Measurements from ENCODE around the gene DYNLRB1.
A peak's percentile ranks its signal among the peaks of the same experiment; 100 is the strongest.
"Not testable (repeated sequence)": the region's sequence is repeated elsewhere in the genome, so short reads cannot be mapped to it uniquely, and the experiment has no call there.

Gene DYNLRB1

DNA sequence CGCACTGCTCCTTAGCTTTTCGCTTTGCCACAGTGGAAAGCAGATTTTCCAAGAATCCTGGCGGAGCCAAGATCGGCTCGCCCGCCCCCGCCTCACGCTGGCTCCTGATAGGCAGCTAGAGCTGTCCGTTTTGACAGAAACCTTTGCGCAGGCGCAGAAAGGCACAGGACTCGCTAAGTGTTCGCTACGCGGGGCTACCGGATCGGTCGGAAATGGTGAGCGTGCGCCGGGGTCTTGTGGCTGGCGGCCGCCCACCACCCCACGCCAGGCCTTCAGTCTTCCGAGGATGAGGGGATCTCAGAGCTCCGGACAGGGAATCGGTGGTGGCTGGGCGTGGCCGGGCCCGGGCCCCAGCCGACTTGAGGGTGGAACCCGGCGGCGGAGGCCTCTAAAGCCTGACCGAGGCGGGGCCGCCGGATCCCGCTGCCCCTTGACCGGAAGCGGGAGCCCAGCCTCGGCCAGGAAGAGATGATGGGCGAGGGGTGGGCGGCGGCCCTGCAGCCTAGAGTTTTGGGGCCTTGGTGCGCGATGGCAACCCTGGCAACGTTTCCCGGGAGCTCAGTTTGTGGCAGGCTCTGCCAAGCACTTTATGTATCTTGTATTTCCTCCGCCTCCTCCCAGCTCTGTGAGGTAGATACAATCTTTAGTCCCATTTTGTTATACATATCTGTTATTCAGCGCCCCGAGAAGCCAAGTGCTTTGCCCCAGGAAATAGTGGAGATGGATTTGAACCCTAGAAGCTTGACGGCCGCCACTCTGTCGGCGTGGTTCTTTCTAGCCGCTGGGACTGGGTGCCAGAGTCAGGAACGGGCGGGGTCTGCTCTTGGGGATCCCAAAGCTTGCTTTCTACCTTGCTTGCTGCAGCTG, at the start of gene DYNLRB1:
Gene DYNLRB1 (plus strand): TSS at position 176 of the 867 bp plus-strand sequence. CDS start 37 bp downstream, at position 213.
- peak; percentile 96 for DNase-seq (ENCODE audit: low spot score)

DNA sequence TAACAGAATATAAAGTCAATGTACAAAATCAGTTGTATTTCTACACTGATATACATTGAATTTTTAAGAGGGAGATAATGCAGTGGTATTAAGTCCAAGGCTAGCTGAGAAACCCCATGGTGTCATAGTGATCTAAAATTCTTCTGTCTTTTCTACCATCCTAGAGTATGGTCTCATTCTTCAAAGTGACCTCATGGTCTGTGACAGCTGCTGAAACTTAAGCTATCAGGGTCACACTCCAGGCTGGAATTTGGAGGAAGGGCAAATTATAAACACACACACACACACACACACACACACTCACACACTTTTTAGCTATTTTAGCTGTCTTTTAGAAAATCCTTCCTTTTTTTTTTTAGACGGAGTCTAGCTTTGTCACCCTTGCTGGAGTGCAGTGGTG, 47.3 kb upstream of the DYNLRB1 start:
- DNase-seq (ENCODE audit: low spot score) = no peak

DNA sequence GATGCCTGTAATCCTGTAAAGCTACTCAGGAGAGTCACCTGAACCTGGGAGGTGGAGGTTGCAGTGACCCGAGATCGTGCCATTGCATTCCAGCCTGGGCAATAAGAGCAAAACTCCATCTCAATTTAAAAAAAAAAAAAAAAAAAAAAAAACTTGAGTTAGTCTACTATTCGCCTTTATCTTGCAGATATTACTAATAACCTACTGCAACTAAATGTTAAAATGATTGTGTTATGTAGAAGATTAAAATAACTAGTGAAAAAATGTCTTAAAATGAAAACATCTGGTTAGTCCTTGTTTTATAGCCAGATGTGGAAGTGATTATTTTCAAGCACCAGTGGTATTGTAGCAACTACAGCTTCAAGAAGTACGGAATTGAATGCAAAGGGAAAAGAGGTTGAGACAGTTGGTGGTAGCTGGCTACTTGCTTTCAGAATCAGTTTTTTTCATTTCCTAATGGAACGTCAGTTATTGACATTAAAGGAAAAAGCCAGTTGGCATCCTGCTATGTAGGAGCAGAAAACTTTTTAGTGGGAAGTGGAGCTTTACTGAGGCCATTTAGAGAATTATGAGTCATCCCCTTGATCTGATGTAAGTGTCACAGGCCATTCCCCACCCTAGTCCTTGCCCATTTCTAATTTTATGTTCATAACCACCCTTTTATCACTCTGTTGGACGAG, 43.8 kb upstream of the DYNLRB1 start:
- no peak for DNase-seq (ENCODE audit: low spot score)

DNA sequence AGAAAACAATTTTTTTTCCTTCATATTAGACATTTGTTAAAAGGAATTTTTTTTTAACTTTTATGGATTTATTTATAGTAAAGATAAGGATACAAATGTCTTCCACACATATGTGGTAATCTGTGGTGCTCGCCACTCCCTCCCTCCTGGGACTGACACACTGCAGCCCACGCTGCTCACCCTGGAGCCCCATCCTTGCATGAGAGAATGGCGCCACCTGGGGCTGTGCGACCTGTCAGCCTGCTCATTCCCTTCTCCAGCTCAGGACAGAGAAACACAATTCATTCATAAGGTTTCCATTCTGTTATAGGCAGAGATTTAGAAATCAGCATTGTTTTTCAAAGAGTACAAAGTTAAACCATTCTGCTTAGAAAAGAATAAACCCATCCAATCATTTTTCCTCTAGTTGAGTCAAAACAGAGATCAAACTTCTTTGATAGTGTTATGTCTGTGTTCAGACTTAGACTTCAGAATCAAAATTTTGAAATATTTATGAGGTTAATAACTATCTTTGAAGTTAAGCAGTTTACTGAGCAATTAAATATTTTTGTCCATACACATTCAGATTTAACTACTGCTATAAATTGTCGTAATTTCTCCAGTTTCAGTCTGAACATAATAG, 42.8 kb upstream of the DYNLRB1 start:
- DNase-seq (ENCODE audit: low spot score) = peak; percentile 50

DNA sequence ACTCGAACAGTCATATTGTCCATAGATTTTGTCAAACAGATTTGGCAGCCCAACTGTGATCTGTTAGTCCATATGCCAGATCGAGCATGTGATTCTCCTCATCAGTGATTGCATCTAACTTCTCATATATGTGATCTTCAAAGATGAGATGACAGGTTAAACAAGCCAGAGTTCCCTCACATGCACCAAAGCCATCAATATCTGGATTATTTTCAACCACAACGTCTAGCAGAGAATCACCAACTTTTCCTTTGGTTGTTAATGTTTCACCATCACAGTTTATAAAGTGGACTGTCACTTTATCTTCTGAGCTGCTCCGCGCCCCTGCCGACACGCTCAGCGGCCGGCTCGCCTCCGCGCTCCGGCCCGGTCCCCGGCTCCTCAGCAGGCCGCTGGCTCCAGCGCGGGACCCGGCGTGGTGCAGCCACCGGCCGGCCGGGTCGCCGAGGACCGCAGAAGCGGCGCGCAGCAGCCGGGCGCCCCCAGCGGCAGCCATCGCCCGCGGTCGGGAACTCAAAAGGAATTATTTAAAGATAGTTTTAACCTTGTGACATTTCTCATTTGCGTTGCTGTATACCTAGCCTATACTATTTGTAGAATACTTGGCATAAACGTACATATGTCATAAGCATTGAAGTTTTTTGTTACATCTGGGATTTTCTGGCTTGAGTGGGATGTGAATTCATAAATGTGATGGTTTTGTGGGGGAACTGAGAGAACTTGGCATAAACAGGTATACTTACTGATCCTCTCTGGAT, 40.1 kb upstream of the DYNLRB1 start:
- peak; percentile 67 for DNase-seq (ENCODE audit: low spot score)

DNA sequence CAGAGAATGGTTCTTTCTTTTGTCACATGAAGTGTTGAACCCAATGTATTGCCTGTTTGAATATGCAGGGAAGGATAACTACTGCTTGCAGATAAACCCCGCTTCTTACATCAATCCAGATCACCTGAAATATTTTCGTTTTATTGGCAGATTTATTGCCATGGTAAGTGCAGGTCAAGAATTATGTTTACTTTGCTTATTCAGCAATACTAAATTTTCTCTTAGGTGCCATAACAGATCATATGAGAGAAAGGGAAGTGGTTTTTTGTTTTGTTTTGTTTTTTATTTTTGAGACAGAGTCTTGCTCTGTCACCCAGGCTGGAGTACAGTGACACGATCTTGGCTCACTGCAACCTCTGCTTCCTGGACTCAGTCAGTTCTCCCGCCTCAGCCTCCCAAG, 36.6 kb upstream of the DYNLRB1 start:
- DNase-seq (ENCODE audit: low spot score) = no peak

DNA sequence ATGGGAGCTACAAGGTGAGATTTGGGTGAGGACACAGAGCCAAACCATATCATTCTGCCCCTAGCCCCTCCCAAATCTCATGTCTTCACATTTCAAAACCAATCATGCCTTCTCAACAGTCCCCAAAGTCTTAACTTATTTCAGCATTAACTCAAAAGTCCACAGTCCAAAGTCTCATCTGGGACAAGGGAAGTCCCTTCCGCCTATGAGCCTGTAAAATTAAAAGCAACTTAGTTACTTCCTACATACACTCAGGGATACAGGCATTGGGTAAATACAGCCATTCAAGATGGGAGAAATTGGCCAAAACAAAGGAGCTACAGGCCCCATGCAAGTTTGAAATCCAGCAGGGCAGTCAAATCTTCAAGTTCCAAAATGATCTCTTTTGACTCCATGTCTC, 34.1 kb upstream of the DYNLRB1 start:
- DNase-seq (ENCODE audit: low spot score) = not testable (repeated sequence)

DNA sequence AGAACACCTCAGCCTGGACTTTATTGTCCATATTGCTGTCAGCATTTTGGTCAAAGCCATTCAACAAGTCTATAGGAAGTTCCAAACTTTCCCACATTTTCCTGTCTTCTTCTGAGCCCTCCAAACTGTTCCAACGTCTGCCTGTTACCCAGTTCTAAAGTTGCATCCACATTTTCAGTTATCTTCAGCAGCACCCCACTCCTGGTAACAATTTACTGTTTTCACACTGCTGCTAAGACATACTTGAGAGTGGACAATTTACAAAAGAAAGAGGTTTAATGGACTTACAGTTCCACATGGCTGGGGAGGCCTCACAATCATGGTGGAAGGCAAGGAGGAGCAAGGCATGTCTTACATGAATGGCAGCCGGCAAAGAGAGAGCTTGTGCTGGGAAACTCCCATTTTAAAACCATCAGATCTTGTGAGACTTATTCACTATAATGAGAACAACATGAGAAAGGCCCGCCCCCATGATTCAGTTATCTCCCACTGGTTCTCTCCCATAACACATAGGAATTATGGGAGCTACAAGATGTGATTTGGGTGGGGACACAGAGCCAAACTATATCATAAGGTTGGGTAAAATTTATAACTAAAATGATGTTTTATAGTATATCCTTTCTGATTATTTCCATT, 32.5 kb upstream of the DYNLRB1 start:
- DNase-seq (ENCODE audit: low spot score) = not testable (repeated sequence)

DNA sequence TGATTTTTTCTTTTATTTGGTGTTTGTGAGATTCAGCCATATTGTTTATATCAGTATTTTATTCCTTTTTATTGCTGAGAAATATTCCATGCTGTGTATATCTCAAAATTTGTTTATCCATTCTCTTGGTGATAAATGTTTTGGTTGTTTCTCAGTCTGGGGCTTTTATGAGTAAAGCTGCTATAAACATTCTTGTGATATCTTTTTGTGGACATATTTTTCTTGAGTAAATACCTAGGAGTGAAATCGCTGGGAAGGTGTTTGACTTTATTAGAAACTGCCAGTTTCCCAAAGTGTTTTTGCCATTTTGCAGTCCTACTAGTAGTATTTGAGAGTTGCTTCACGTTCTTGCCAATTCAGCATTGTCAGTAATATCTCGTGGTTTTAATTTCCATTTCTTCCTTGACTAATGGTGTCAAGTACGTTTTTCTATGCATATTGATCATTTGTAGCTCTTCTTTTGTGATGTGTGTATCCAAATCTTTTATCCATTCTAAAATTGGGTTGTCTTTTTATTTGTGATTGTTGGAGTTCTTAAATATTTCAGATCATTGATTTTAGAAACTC, 31.1 kb upstream of the DYNLRB1 start:
- no peak for DNase-seq (ENCODE audit: low spot score)

DNA sequence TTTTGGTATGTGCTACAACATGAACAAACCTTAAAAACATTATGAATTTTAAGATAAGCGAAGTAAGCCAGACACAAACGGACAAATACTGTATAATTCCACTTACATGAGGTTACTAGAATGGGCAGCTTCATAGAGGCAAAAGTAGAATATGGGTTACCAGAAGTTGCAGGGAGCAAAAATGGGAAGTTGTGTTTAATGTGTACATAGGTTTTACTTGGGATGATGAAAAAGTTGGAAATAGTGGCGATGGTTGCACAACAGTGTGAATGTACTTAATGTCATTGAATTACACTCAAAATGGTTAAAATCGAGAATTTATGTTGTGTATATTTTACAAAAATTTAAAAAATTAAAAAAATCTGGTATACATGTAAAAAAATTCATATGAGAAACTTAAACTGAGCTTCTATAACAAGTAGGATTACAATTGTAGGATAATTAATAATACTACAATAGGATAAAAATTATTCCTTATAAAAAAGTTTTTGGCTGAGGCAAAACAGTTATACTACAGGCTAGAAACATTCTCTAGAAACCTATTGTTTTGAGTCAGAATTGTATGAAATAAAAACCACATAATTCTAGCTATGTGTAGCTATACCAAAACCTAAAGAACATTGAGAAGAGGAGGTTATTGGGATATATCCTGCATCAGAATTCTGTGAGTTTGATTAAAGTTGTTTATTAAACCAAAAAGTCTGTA, 24.8 kb upstream of the DYNLRB1 start:
- DNase-seq (ENCODE audit: low spot score) = no peak

DNA sequence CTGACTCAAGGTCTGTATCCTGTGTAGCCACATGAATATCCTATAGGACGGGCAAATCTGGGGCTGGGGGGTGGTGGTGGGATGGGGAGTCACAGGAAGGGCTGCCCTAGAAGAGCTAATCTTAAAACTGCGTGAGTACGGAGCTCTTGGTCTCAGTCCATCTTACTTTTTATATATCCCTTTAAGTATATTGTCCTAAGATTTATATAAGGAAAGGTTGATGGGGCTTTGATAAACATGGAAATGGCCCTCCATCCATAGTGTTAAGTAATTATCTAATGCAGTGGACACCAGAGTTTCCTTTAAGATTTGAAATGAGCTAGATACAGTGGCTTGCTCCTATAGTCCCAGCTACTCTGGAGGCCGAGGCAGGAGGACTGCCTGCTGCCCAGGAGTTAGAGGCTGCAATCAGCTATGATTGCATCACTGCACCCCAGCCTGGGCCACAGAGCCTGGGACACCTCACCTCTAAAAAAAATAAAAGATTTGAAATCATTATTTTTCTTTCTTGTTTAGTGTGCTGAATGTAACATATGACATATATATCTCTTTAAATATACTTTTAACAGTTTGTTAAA, 24.2 kb upstream of the DYNLRB1 start:
- DNase-seq (ENCODE audit: low spot score) = no peak

DNA sequence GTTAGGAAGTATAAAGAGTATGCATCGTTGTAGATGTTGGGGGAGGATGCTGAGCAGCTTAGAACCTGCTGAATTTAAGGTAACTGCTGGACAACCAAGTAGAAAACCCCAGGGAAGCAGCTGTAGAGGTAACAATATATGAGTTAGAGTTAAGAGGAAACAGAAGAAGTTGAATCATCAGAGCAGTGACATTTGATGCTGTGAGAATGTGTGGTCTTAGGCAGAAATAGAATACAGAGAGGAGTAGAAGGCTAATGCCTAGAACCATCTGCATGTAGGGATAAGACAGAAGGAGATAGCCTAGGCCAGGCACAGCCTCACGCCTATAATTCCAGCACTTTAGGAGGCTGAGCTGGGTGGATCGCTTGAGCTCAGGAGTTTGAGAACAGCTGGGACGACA, 22.6 kb upstream of the DYNLRB1 start:
- DNase-seq (ENCODE audit: low spot score) = no peak

DNA sequence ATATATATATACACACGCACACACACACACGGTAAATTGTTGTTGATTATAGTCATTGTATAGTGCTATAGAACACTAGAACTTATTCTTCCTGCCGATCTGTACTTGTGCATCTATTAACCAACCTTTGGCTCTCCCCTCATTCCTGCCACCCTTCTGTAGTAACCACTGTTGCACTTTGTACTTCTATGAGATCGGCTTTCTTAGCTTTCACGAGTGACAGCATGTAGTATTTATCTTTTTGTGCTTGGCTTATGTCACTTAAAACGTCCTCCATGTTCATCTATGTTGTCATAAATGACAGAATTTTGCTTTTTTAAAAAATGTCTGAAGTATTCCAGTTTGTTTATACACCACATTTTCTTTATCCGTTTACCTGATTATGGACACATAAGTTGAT, 20.9 kb upstream of the DYNLRB1 start:
- DNase-seq (ENCODE audit: low spot score) = no peak

DNA sequence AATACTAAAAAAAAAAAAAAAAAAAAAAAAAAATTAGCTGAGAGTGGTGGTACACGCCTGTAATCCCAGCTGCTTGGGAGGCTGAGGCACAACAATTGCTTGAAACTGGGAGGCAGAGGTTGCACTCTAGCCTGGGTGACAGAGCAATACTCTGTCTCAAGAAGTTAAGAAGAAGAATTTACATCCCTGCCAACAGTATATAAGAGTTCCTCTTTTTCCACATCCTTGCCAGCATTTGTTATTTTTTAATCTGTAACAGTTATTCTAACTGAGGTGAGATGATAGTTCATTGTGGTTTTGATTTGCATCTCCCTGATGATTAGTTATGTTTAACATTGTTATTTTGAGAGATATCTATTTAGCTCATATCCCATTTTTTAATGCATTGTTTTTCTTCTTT, 20.3 kb upstream of the DYNLRB1 start:
- peak; percentile 19 for DNase-seq (ENCODE audit: low spot score)

DNA sequence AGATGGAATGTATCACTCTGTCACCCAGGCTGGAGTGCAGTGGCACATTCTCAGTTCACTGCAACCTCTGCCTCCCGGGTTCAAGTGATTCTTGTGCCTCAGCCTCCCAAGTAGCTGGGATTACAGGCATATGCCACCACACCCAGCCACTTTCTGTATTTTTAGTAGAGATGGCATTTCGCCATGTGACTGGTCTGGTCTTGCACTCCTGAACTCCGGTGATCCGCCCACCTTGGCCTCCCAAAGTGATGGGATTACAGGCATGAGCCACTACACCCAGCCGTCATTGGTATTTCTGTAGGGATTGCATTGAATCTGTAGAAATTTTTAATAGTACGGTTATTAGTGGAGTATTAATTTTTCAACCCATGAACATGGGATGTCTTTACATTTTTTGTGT, 18.6 kb upstream of the DYNLRB1 start:
- DNase-seq (ENCODE audit: low spot score) = not testable (repeated sequence)

DNA sequence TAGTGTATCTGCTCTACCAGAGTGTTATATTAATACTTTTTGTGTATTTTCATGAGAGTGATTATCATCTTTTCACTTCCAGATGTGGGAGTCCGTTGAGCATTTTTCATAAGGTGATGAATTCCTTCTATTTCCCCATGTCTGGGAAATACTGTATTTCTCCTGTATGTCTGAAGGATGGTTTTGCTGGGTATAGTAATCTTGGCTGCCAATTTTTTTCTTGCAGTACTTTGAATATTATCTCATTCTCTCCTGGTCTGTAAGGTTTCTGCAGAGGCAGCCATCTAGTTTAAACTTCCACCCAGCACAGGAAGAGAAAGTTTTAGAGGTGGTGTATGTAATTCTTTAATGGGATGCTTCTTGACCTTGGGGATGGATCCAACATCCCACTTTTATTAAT, 15.4 kb upstream of the DYNLRB1 start:
- no peak for DNase-seq (ENCODE audit: low spot score)

DNA sequence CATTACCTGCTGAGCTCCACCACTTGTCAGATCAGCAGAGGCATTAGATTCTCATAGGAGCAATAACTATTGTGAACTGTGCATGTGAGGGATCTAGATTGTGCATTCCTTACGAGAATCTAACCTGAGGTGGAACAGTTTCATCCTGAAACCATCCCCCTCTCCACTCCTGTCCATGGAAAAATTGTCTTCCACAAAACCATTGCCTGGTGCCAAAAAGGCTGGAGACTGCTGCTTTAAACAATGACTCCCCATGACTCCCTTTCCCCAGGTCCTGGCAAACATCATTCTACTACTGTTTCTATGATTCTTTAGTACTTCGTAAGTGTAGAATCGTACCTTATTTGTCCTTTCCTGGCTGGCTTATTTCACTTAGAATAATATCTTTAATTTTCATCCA, 9.7 kb upstream of the DYNLRB1 start:
- no peak for DNase-seq (ENCODE audit: low spot score)

DNA sequence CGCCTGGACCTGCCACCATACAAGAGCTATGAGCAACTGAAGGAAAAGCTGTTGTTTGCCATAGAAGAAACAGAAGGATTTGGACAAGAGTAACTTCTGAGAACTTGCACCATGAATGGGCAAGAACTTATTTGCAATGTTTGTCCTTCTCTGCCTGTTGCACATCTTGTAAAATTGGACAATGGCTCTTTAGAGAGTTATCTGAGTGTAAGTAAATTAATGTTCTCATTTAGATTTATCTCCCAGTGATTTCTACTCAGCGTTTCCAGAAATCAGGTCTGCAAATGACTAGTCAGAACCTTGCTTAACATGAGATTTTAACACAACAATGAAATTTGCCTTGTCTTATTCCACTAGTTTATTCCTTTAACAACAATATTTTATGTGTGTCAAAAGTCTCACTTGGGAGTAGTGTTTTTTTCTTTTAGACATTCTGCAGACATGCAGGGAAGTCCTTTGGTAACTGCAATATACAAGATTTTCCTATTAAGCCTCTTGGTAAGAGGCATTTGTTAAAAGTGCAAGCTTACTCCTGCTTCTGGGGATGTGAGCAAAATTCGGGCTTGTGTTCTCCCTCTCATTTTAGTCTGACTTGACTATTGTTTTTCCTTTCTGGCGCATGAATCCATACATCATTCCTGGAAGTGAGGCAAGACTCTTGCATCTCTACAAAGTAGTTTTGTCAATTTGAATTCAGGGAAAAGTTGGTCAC, 8.4 kb upstream of the DYNLRB1 start:
- DNase-seq (ENCODE audit: low spot score) = no peak

DNA sequence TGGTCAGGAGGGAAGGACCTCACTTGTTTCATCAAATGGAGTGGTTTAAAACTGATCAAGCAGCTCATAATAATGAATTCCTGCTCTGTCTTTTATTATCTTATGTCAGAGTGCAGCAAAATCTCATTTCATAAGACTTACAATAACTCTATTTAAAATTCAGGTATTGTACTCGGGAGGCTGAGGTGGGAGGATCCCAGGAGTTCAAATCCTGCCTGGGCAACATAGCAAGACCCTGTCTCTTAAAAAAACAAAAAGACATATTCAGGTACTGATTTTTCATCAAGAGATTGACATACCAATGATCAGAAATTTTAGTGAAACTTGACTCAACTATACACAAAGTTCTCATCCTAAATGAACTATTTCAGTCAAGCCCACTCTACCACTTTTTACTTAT, 5.6 kb upstream of the DYNLRB1 start:
- DNase-seq (ENCODE audit: low spot score) = no peak

DNA sequence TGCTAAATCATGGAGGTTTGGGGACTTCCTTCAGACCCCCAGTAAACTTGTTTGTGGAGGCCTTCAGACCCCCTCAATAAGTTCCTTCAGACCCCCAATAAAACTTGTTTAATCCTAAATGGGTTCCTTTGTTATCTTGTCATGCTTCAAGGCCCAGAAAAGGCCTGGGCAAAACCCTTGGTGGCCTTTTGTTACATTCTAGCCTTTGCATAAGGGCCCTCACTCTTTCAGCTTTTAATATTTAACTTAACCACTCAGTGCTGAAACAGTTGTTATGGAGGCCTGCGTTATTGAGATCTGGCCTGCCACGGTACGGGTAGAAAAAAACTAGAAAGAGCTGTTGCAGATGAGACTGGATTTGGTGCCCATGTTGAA, 4.3 kb upstream of the DYNLRB1 start:
- DNase-seq (ENCODE audit: low spot score) = no peak

Measured in NAMALWA (cell line).